HG02943 (cell line): ENCODE measurements around the gene PPP2R5A.

Source experiments
- ATAC-seq: cut with Tn5 transposase; IDR thresholded peaks from one replicate; pipeline ENCODE4 v1.9.1; 2021; ENCODE audit warnings: mild to moderate bottlenecking, low read depth, moderate library complexity; ENCODE audit not compliant: unreplicated experiment

The PPP2R5A gene

GRCh38 chr1:212401838-212402582 lies 116.8 kb downstream of the PPP2R5A start:
- ATAC-seq: no peak

- no peak for ATAC-seq
These were observed 117.6 kb downstream of the PPP2R5A start for GRCh38 chr1:212402666-212403321.

DNA sequence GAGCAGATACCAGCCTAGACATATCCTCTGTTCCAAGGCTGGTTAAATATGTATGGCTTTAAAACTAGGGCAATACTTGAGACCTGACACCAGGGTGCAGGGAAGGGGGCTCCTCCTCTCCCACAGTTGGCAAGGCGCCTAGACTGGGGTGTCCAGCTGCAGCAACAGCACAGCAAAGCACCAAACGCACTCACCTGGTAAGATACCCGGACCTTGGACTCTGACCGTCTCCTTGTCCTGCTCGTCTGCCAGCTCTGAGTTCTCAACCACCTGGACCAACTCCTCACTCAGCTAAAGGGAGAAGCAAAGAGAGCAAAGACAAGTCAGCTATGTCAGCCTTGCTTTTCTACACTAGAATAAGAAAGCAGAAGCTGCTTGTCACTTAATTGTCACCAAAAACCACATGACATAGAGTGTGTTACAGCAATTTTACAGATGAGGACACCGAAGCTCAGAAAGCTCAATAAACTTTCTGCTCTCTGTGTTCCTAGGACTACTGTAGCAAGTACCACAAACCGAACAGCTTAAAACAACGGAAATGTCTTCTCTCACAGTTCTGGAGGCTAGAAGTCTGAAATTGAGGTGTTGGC lies 125.1 kb downstream of the PPP2R5A start:
- no peak for ATAC-seq
